GM10248 (cell line): ENCODE measurements around the gene ZNF777.

Experiments
- CTCF ChIA-PET: fragments of 300-600 bp; sonication (Branson Sonifier 250); formaldehyde crosslinking; extraction: SDS; loops from one replicate; lab custom pipeline; 2021; ENCODE audit warnings: antibody characterized with exemption; lab: Yijun Ruan, JAX
- POLR2A ChIA-PET: fragments of 350-650 bp; sonication (Branson Sonifier 250); formaldehyde crosslinking; extraction: SDS; loops from one replicate; lab custom pipeline; 2020; ENCODE audit warnings: antibody characterized with exemption; lab: Yijun Ruan, JAX
- DNase-seq: peaks from one replicate; pipeline ENCODE4 v3.0.0; 2012; ENCODE audit errors: extremely low spot score
- CTCF ChIP-seq: IDR thresholded peaks from 2 replicates; pipeline ENCODE4 v1.5.1; 2012; ENCODE audit warnings: mild to moderate bottlenecking, low read depth; ENCODE audit errors: extremely low read depth, missing control alignments, control extremely low read depth

Gene ZNF777

GRCh38 chr7:149433124-149433523, 27.7 kb downstream of the ZNF777 start:
- no peak for DNase-seq
- no peak for TF ChIP-seq CTCF
- CTCF ChIA-PET = interaction anchor here (1.7 kb wide), 1 partner anchor 10 kb away, joined by 9 read pairs; no protein-coding TSS in a partner anchor
- POLR2A ChIA-PET = no interaction called here

GRCh38 chr7:149432121-149432691, 28.7 kb downstream of the ZNF777 start:
- DNase-seq = no peak
- ChIA-PET POLR2A (no interaction called here), CTCF (interaction anchor here (0.9 to 1.7 kb wide), 3 partner anchors 9 to 23 kb away, joined by 3 to 9 read pairs (median 4); no protein-coding TSS in a partner anchor)
- no peak for TF ChIP-seq CTCF

- no peak for TF ChIP-seq CTCF
- DNase-seq = no peak
- POLR2A ChIA-PET = no interaction called here
- CTCF ChIA-PET = interaction anchor here (0.9 to 1.7 kb wide), 4 partner anchors 8 to 23 kb away, joined by 3 to 9 read pairs (median 6); no protein-coding TSS in a partner anchor
Measured at GRCh38 chr7:149431486-149432120, 29.3 kb downstream of the ZNF777 start.

GRCh38 chr7:149430192-149430591, 30.7 kb downstream of the ZNF777 start:
- DNase-seq = no peak
- ChIA-PET CTCF (interaction anchor here (0.8 to 2.2 kb wide), 10 partner anchors 7 to 178 kb away, joined by 3 to 9 read pairs (median 3); partner anchors contain the start of genes ZNF777 and ZNF783), POLR2A (no interaction called here)
- no peak for TF ChIP-seq CTCF

- DNase-seq = no peak
- ChIA-PET CTCF (interaction anchor here (1.0 kb wide), 1 partner anchor 9 kb away, joined by 3 read pairs; no protein-coding TSS in a partner anchor), POLR2A (no interaction called here)
- TF ChIP-seq CTCF = no peak
Measured at GRCh38 chr7:149427893-149428292, 33.0 kb downstream of the ZNF777 start.

GRCh38 chr7:149427096-149427680, 33.7 kb downstream of the ZNF777 start:
- ChIA-PET CTCF (interaction anchor here (1.0 to 1.2 kb wide), 2 partner anchors 8 to 198 kb away, joined by 3 read pairs; no protein-coding TSS in a partner anchor), POLR2A (no interaction called here)
- DNase-seq = no peak
- no peak for TF ChIP-seq CTCF
